ENCODE measurements around the gene CTTNBP2. TPM values are rescaled to one million over a fixed set of nuclear protein-coding genes. Genes with fewer than 3 reads are reported as not detected.

Gene CTTNBP2
- total and polyA plus RNA-seq, 2 of the 4 experiments (the other 2 are of a cell fraction) = 6.6 to 11.3 TPM

GRCh38 chr7:117776224-117776623 is 97.0 kb downstream of the CTTNBP2 start:
- H3K56ac ChIP-seq (ENCODE audit: extremely low read depth, insufficient read depth, low read length) = no peak overlapping the region
- H3K27me3 ChIP-seq (ENCODE audit: control insufficient read depth, insufficient read depth, low read length) = no peaks in the 10 kb centered on the region
- no peak overlapping the region for H4K5ac ChIP-seq (ENCODE audit: low read depth, low read length)
- ChIA-PET POLR2A (ENCODE audit: unreplicated experiment) (no interaction called here), CTCF (no interaction called here)
- H2BK15ac ChIP-seq (ENCODE audit: low read depth, low read length) = no peak overlapping the region
- no peak overlapping the region for H2AK5ac ChIP-seq (ENCODE audit: low read depth, low read length)
- no peak overlapping the region for H2AK9ac ChIP-seq (replicated peaks; ENCODE audit: low read depth, low read length, poor library complexity)
- H3K36me3 ChIP-seq (ENCODE audit: control insufficient read depth, insufficient read depth, low read length) = peaks cover 4% of the 10 kb centered on the region; the same call in 1 of the 2 replicates
- TF ChIP-seq ELK1 (IDR thresholded peaks at IDR 0.05; ENCODE audit: borderline replicate concordance, low read depth, low read length) (no peak), BHLHE40 (IDR thresholded peaks at IDR 0.05; ENCODE audit: low read depth, low read length) (no peak), CHD1 (IDR thresholded peaks at IDR 0.05; ENCODE audit: low read depth, low read length) (no peak), FOS (IDR thresholded peaks at IDR 0.05; ENCODE audit: low read depth, low read length) (no peak)
- H3K9ac ChIP-seq (ENCODE audit: low read depth, low read length) = no peak overlapping the region
- dilution Hi-C loops (cut with HindIII; ENCODE audit: low sequenced_read_pairs, unreplicated experiment) (no loop called here), intact Hi-C loops (cut with micrococcal nuclease) (no loop called here), in situ Hi-C loops (cut with MboI; ENCODE audit: low sequenced_read_pairs) (no loop called here)
- ATAC-seq (ENCODE audit: low read depth) (no peak), DNase-seq (no peak)
- H4K8ac ChIP-seq (ENCODE audit: low read depth in 2 of 2, low read length in 2 of 2) = no peak overlapping the region
- no peaks in the 10 kb centered on the region for H3K9me1 ChIP-seq (ENCODE audit: insufficient read depth, low read length)
- no peak overlapping the region for H2AFZ ChIP-seq (replicated peaks; ENCODE audit: low read length, poor library complexity)
- H3K27ac ChIP-seq (ENCODE audit: insufficient read depth, low read length) = no peak overlapping the region
- H3K4ac ChIP-seq (ENCODE audit: low read depth, low read length) = no peak overlapping the region
- no peak overlapping the region for H4K91ac ChIP-seq (ENCODE audit: insufficient read depth, low read depth, low read length)
- no peak overlapping the region for H3K4me2 ChIP-seq (ENCODE audit: low read depth, low read length)
- H3K4me3 ChIP-seq (ENCODE audit: insufficient read depth, low read depth, low read length) = no peak overlapping the region
- no peak overlapping the region for H2BK5ac ChIP-seq (ENCODE audit: low read depth, low read length, poor library complexity, severe bottlenecking)
- no peaks in the 10 kb centered on the region for H3K9me3 ChIP-seq (ENCODE audit: control insufficient read depth, insufficient read depth, low read length)
- no peak overlapping the region for H2BK120ac ChIP-seq (ENCODE audit: low read depth, low read length)
- no peaks in the 10 kb centered on the region for H4K20me1 ChIP-seq (ENCODE audit: insufficient read depth, low read length)
- H3K18ac ChIP-seq (ENCODE audit: low read depth, low read length) = no peak overlapping the region
- no TSS peak for BruUV-seq (replicated peaks)
- no peaks in the 10 kb centered on the region for H3K4me1 ChIP-seq (ENCODE audit: control insufficient read depth, insufficient read depth, low read length)
- H3K79me1 ChIP-seq (ENCODE audit: low read depth in 1 of 2, low read length in 2 of 2) = no peaks in the 10 kb centered on the region
- H2BK20ac ChIP-seq (ENCODE audit: low read depth, low read length) = no peak overlapping the region
- H3K14ac ChIP-seq (replicated peaks; ENCODE audit: low read depth, low read length) = no peak overlapping the region
- no peak overlapping the region for H3K23ac ChIP-seq (ENCODE audit: low read depth, low read length)
